Eye (tissue), 1 donor: ENCODE data around the gene NES.

Source experiments
- DNase-seq: peaks from one replicate; pipeline ENCODE4 v3.0.0-alpha.2; 2015

NES gene

DNA sequence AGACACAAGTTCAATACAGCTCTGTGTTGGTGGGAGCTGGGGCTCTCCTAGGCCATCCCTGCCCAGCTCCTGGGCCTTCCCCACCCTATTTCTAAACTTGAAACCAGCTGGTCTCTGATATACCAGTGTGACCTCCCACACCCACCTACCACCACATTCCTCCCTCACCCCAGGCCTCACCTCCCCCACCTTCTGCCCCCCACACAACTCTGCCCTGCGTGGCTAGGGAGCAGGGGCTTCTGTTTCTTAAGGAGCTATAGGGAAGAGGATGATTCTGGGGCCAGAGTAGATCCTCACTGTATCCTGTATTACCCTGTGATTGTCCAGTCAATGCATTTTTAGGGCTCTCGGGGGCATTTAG, 16.5 kb downstream of the NES start:
- DNase-seq: no peak

DNA sequence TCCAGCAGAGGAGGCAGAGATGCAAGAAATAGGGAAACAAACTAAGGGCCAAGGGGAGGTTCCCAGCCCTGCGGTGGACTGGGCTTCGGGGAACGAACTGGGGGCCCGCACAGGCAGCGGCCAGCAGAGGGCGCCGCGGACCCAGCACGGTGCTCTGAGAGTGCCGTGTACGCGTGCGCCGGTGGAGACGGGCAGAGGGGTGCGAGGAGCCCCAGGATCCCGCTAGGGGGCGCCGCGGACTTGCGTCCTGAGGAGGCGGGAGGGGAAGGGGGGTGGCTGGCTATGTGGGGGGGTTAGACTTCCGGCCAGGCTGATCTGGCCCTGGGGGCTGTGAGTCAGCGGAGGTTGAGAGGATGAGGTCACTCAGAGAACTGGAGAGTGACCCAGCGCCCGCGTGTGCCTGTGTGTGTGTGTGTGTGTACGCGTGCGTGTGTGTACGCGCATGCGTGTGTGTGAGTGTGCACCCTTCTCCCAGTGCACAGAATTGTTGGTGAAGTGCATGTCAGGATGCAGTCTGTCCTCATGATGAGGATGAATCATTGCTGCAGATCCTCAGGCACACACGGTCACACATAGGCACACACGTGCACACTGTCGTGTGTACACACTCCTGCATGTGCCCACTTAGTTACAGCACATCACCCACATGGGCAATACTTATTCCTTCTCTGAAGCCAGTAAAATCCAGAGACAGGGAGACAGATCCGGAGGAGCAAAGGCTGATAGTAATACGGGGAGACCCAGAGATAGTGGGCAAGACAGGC, 17.0 kb downstream of the NES start:
- DNase-seq: peak; percentile 98

DNA sequence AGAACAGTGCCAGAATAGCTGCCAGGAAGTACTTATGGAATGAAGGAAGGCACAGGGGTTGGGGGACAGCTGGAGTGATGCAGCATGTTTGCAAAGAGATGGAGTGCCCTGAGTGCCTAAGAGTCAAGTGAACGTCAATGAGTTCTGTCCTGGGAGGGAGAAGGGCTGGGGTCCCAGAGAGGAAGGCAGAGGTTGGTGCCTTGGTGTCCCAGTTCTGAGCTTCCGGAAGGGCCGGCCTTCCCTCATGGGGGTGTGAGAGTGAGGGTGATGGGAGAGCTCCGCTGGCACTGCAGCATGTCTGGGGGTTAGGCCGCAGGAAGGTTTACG, 17.6 kb downstream of the NES start:
- no peak for DNase-seq

DNA sequence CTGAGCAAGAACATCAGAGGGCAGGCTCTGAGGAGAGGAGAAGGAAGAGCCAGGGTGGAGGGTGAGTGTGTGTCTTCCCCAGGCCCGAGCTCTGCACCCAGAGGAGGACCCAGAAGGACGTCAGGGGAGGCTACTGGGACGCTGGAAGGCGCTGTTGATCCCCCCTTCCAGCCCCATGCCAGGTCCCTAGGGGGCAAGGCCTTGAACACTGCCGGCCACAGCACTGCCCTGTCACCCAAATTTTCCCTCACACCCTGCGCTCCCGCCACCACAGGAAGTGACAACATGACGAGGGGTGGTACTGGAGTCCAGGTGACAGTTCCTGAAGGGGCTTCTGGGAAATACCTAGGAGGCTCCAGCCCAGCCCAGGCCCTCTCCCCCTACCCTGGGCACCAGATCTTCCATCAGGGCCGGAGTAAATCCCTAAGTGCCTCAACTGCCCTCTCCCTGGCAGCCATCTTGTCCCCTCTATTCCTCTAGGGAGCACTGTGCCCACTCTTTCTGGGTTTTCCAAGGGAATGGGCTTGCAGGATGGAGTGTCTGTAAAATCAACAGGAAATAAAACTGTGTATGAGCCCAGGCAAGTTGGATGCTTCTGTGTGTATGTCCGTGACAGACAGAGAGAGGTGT, 18.1 kb downstream of the NES start:
- DNase-seq: no peak

DNA sequence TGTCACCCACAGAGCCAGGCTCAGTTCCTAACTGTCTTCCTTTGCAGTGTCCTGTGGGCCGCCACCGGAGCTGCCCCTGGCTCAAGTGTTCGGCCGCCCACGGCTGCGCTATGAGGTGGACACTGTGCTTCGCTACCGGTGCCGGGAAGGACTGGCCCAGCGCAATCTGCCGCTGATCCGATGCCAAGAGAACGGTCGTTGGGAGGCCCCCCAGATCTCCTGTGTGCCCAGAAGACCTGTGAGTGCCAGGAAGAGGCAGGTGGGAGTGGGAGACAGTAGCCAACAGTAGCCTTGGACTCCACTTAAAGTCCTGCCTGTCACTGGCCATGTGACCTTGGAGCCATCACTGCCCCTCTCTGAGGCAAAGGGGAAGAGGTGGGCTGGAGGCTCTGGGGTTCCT, 18.7 kb downstream of the NES start:
- no peak for DNase-seq

DNA sequence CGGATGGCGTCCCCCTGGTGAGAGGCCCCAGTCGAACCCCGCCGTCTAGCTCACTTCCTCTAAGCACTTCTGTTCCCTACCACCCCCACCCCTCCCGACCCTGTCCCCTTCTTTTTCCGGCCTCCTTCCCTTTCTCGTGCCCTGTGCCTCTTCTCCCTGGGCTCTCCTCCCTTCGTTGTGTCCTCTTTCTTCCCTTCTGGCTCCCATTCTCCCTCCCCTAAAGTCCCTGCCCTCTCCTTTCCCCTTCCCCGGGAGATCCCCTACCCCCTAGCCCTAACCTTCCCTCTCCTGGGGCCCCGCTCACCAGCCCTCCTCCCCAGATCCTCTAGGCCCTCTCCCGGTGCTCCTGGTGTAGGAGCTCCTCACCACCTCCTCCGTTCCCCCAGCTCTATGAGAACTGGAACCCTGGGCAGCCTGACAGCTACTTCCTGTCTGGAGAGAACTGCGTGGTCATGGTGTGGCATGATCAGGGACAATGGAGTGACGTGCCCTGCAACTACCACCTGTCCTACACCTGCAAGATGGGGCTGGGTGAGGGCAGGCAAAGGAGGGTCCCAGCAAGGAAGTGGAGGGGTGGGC, 19.4 kb downstream of the NES start:
- no peak for DNase-seq

DNA sequence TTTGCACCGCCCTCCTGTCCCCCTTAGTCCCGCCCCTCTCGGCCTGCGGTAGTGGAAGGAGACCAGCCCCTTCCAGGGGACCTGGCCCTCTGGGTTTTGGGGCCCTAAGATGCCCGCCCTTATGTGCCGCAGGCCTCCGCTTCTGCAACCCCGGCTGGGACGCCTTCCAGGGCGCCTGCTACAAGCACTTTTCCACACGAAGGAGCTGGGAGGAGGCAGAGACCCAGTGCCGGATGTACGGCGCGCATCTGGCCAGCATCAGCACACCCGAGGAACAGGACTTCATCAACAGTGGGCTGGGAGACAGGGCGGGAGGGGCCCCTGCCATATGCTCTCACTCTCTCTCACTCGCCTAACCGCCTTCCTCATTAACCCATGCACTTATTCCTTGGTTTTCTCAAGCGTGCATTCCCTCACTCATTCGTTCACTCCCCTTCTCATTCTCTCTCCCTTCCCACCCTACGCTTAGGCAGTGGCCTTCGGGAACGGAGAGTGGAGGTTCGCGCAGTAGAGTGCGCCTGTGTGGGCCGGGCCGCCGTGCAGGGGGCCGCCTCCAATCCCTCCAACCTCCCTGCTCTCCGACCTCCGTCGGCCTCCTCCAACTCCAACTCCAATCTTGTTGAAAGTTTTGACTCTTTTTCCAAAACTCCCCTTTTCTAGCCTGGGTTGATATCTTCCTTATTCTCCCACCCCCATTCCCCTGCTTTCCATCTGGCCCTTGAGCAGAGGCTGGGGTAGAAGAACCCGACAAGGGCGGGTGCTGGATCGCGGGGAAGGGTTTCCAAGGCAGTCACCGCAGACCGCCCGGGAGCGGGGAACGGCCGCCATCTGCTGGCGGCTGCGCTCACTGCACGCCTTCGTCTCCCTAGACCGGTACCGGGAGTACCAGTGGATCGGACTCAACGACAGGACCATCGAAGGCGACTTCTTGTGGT, 20.1 kb downstream of the NES start:
- peak; percentile 84 for DNase-seq

DNA sequence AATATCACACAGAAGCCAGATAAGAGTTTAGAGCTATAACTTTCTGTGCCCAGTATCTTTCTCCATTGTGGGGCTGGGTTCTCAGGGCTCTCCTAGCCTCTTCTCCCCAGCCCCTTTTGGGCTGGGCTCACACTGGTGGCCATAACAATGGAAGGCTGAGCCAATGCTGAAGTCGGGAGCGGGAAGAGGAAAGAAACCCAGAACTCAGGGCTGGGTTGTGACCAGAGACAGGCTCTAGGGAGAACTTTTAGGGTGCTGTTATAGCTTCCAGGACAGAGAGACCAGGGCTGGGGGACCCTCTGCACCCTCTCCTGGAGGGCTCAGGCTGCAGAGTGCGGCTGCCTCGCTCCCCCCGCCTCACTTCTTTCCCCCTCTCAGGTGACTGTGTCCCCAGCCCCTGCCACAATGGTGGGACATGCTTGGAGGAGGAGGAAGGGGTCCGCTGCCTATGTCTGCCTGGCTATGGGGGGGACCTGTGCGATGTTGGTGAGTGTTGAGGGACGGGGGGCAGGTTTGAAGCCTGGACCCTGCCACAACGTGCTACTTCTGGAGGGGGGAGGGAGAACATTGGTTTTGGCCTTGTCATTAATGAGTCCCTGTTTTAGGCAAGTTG, 21.2 kb downstream of the NES start:
- no peak for DNase-seq

DNA sequence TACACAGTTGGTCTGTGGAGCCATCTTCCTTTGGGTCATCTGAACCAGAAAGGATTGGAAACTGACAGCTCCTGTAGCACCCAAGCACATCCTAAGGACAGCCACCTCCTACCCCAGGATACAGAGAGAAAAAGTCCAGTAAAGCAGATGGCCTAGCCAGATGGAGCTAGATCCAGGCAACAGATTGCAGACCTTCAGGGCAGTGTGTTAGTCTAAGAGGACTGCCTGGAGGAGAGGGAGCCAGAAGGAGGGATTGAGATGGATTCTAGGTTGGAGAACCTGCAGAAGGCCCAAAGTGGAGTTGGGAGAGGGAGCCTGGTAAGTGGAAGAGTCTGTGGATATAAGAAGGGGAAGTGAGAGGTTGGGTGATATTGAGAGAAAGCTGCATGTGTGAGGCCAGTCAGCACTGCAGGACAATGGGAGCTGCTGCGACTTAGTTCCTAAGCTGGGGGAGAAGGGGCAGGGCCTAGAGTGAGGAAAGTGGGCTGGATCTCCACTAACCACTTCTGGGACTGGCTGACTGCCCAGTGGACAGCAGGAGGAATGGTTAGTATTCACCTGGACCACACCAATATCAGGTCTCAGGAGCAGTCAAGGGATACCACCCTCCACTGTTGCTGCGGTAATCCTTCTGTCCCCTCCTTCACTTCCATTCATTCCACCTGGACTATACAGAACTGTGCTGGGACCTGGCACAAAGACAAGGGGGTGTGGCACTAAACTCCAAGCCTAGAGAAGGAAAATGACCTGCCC, 21.9 kb downstream of the NES start:
- DNase-seq: no peak

DNA sequence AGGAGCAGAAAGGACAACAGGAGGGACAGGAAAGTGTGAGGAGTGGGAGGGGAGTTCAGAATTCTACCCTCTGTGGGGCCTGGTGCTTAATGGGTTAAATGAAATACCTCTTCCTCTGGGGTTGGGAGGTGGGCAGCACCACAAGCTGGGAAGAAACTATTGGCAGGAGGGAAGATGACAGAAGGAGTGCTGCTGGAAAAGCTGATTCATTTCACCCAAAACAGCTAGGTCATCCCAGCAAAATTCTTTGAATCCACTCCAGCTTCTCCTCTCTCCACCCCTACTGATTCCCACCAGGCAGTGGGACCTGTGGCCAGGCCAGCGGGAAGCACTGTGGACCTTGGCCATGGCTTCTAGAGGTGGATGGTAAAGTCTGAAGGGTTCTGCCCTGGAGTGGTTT, 22.5 kb downstream of the NES start:
- no peak for DNase-seq

DNA sequence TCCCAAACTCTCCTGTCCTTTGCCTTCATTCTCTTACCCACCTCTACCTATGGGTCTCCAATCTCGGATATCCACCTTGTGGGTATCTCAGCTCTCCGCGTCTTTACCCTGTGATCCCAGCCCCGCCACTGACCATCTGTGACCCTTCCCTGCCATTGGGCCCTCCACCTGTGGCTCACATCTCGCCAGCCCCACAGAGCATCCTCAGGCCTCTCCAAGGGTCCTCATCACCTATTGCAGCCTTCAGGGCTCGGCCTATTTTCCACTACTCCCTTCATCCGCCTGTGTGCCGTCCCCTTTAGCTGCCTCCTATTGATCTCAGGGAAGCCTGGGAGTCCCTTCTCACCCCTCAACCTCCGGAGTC, 24.2 kb downstream of the NES start:
- DNase-seq: no peak

DNA sequence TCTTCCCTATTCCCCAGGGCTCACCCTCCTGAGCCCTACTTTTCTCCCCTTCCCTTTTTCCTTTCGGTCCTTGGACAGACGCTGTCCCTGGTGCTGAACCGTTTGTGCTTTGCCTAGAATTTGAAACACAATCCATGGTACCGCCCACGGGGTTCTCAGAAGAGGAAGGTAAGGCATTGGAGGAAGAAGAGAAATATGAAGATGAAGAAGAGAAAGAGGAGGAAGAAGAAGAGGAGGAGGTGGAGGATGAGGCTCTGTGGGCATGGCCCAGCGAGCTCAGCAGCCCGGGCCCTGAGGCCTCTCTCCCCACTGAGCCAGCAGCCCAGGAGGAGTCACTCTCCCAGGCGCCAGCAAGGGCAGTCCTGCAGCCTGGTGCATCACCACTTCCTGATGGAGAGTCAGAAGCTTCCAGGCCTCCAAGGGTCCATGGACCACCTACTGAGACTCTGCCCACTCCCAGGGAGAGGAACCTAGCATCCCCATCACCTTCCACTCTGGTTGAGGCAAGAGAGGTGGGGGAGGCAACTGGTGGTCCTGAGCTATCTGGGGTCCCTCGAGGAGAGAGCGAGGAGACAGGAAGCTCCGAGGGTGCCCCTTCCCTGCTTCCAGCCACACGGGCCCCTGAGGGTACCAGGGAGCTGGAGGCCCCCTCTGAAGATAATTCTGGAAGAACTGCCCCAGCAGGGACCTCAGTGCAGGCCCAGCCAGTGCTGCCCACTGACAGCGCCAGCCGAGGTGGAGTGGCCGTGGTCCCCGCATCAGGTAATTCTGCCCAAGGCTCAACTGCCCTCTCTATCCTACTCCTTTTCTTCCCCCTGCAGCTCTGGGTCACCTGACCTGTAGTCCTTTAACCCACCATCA, 24.8 kb downstream of the NES start:
- peak; percentile 89 for DNase-seq

DNA sequence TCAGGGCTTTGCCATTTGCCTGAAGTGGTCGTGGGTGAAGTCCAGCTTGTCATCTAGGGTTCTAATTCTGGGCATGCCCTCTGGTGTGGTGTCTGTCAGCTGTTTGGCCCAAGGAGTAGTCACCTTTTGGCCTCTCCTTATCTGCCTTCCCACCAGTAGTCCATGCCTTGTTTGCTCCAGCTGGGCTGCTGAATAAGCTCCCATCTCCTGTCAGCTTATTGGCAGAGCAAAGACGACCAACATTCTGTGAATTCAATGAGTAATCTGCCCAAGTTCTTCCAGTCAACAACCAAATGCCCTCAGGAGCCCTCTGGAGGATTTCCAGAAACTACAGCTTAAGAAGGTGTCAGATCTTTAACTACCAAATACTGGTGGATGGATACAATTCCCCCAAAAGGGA, 28.3 kb downstream of the NES start:
- DNase-seq: no peak

DNA sequence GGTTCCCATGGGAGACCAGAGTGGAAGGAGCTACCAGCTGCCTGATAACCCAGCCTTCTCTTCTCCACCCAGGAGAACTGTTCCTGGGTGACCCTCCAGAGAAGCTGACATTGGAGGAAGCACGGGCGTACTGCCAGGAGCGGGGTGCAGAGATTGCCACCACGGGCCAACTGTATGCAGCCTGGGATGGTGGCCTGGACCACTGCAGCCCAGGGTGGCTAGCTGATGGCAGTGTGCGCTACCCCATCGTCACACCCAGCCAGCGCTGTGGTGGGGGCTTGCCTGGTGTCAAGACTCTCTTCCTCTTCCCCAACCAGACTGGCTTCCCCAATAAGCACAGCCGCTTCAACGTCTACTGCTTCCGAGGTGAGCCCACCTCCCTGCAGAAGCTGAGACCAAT, 28.7 kb downstream of the NES start:
- DNase-seq: no peak

DNA sequence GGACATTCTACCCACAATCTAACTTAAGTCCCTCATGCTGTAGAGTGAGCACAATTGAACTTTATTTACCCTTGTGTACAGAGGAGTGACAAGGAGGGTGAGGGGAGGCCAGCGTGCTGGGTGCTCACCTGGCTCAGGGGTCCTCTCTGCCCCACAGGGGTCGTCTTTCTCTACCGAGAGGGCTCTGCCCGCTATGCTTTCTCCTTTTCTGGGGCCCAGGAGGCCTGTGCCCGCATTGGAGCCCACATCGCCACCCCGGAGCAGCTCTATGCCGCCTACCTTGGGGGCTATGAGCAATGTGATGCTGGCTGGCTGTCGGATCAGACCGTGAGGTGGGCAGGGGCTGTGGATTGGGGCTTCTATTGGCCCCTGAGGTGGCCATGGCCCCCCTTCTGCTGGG, 29.9 kb downstream of the NES start:
- DNase-seq: no peak

DNA sequence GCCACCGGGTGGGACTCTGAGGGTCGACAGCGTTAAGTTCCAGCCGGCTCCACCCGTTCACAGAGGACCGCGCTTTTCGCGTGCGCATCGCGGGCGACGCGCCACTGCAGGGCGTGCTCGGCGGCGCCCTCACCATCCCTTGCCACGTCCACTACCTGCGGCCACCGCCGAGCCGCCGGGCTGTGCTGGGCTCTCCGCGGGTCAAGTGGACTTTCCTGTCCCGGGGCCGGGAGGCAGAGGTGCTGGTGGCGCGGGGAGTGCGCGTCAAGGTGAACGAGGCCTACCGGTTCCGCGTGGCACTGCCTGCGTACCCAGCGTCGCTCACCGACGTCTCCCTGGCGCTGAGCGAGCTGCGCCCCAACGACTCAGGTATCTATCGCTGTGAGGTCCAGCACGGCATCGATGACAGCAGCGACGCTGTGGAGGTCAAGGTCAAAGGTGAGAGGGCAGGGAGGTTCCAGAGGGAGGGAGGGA, 30.4 kb downstream of the NES start:
- no peak for DNase-seq

DNA sequence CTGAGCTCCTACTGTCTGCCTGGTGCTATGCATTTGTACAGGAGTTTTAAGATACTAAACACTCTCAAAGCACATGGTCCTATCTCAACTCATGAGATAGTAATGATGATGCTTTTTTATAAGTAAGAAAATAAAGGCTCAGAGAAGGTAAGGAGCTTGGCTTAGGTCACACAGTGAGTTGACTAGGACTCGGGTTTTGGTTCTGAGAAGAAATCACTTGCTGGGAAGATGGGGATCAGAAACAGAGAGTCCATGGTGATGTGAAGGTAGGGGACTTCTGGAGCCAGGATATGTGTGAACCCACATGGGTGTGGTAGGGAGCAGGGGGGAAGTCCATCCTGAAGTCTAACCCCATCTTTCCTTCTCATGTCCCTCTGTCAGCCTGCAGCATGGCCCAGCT, 31.5 kb downstream of the NES start:
- DNase-seq: no peak

DNA sequence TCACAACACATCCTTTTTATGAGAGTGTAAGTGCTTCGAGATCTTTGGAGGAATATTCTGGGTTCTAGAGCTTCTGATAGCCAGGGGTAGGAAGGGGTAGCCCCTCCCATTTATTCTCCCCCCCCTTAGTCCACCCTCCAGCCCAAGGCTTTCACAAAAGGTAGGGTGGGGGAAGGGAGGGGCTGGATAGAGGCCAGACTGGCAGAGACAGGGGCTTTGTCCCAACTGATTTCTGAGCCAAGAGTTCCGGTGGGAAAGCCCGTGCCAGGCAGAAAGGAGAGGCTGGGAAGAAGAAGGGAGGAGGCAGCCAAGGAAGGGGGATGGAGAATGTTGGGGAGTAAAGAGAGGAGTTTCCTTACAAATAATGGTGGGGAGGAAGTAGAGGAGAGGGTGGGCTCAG, 32.2 kb downstream of the NES start:
- DNase-seq: no peak

DNA sequence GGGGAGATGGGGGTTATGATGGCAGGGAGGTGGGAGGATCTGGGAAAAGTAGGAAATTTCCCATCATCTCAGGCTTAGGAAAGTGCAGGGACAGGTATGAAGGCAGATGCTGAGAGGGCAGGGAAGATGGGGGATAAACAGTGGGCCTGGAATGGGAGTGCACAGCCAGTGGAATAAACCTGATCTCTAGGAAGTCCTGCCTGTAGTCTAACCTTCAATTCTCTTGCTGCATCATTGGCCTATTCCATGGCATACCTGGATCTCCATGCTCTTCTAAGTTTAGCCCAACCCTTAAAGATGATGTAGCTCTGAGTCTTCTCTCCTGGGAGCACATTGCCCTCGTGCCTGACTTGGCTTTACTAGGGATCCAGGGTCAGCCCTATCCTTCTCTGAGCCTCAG, 32.6 kb downstream of the NES start:
- DNase-seq: no peak

DNA sequence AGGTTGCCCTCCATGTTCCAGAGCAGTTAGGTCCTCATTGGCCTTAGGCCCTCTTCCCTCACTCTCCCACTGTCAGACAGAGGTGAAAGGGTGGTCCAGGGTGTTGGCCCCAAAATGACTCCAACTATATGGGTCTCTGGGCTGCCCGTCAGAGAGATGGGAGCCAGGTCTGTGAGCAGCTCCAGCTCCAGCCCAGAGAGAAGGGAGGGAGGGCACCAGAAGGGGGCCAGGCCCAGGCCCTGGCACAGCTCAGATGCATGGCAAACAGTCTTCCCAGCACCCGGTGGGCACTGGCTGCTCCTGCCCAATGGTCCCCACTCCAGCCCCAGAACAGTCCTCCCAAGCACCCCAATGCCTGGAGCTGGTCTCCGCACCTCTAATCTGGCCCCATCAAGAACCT, 33.1 kb downstream of the NES start:
- no peak for DNase-seq

DNA sequence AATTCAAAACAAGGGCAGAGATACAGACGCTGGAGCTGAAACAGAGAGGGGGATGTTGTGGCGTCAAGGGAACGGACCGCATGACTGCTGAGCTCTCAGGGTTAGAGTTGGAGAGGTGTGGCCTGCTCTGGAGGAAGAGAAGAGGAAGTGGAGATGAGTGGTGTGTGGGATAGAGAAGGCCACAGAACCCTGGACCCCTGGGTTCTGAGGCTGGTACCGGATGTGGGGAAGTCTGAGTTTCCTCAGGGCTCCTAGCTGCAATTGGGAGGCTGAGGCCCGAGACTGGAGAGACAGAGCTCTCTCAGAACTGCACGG, 33.5 kb downstream of the NES start:
- no peak for DNase-seq
